Hepatocyte (in vitro differentiated cells): ENCODE measurements around the gene MRPL36. TPM values are rescaled to one million over a fixed set of nuclear protein-coding genes. Genes with fewer than 3 reads are reported as not detected.

Experiments
- DNase-seq: peaks from one replicate; pipeline ENCODE4 v3.0.0-alpha.2; 2016; ENCODE audit warnings: low spot score
- H2AFZ ChIP-seq: fragments of 200-600 bp; sonication (generic); 2 replicates; pipeline ENCODE4 v1.6.0; 2016; ENCODE audit warnings: antibody characterized with exemption, mild to moderate bottlenecking
- H3K27ac ChIP-seq: fragments of 200-600 bp; sonication (generic); 2 replicates; pipeline ENCODE4 v1.5.1; 2016; ENCODE audit warnings: mild to moderate bottlenecking
- H3K27me3 ChIP-seq: fragments of 200-600 bp; sonication (generic); 2 replicates; pipeline ENCODE4 v1.6.1; 2016
- H3K36me3 ChIP-seq: fragments of 200-600 bp; sonication (generic); replicated peaks from 2 replicates; pipeline ENCODE4 v1.5.1; 2016; ENCODE audit warnings: low read depth; ENCODE audit not compliant: insufficient read depth
- H3K4me1 ChIP-seq: fragments of 200-600 bp; sonication (generic); 2 replicates; pipeline ENCODE4 v1.5.1; 2016; ENCODE audit warnings: mild to moderate bottlenecking, moderate library complexity; ENCODE audit not compliant: insufficient read depth
- H3K4me2 ChIP-seq: fragments of 200-600 bp; sonication (generic); 2 replicates; pipeline ENCODE4 v1.6.0; 2016
- H3K4me3 ChIP-seq: fragments of 200-600 bp; sonication (generic); 2 replicates; pipeline ENCODE4 v1.5.1; 2016; ENCODE audit warnings: mild to moderate bottlenecking
- H3K79me2 ChIP-seq: fragments of 200-600 bp; sonication (generic); 2 replicates; pipeline ENCODE4 v1.6.0; 2017; ENCODE audit warnings: mild to moderate bottlenecking
- H3K9me2 ChIP-seq: fragments of 200-600 bp; sonication (generic); replicated peaks from 2 replicates; pipeline ENCODE4 v1.6.0; 2017; ENCODE audit warnings: mild to moderate bottlenecking; ENCODE audit not compliant: insufficient read depth
- H3K9me3 ChIP-seq: fragments of 200-600 bp; sonication (generic); 2 replicates; pipeline ENCODE4 v1.5.1; 2016; ENCODE audit warnings: low read depth, mild to moderate bottlenecking
- H4K20me1 ChIP-seq: fragments of 200-600 bp; sonication (generic); 2 replicates; pipeline ENCODE4 v1.6.0; 2016; ENCODE audit warnings: mild to moderate bottlenecking; ENCODE audit not compliant: insufficient read depth, poor library complexity, severe bottlenecking
- EZH2 ChIP-seq: fragments of 200-600 bp; sonication (generic); IDR thresholded peaks from 2 replicates; pipeline ENCODE4 v1.6.1; 2016; ENCODE audit warnings: antibody characterized with exemption, mild to moderate bottlenecking, borderline replicate concordance
- EZH2phosphoT487 ChIP-seq: fragments of 200-600 bp; sonication (generic); IDR thresholded peaks from one replicate; pipeline ENCODE4 v1.6.1; 2018; ENCODE audit warnings: antibody characterized with exemption, mild to moderate bottlenecking, low read depth, moderate library complexity; ENCODE audit not compliant: unreplicated experiment, severe bottlenecking
- WGBS: methylation state at CpG from one replicate; pipeline ENCODE4 v1.1.6; 2016; ENCODE audit warnings: low lambda C conversion rate; ENCODE audit errors: missing lambda C conversion rate; 5-methylcytosine and 5-hydroxymethylcytosine counted together
- polyA plus RNA-seq: library from polyadenylated mRNA; unstranded; fragments of >200 nt; fragmentation: Nextera tagmentation; extraction: Ambion mirVana; gene quantifications from 2 replicates; pipeline ENCODE4 v1.2.1, GENCODE V29; 2016
- total RNA-seq: library from RNA; depleted of rRNA; stranded (reverse); fragments of >200 nt; gene quantifications from 2 replicates; pipeline ENCODE4 v1.2.3, GENCODE V29; 2014
- TF ChIP-seq, protein P1 (sequence below): fragments of 200-600 bp; sonication (generic); IDR thresholded peaks from 2 replicates; pipeline ENCODE4 v1.5.1; 2016; ENCODE audit warnings: antibody characterized with exemption, mild to moderate bottlenecking; ENCODE audit not compliant: poor library complexity

Gene MRPL36
- total and polyA plus RNA-seq, 2 experiments from 2014 or later = 25.6 to 107 TPM

DNA sequence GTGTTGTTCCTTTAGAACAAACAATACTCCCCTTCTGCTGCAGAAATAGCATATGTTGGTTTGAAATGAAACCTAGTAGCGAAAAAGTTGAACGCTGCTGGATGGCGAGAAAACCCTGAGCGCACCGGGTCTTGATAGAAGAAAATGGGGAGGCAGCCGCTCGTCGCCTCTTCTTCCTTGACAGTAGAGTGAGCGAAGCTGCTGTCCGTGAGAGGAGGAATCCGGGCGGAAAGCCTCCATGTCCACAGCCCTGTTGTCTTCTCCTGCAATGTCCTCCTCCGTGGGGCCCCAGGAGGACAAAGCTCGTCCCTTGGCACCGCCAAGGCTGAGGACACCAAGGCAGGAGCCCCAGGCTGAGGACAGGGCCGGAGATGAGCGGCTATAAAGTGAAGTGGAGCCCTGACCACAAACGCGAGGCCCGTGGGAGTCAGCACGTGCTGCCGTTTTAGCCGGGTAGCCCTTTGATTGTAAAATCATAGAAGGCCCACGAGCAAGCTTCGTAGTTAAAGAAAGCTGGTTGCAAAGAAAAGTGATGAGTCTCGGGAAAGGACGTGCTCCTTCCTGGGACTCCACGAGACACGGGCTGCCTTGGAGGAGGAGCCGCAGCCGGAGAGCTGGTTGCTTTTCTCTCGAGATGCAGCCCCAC is 35.6 kb downstream of the MRPL36 start:
- WGBS = 85% methylated on average over 32 of the region's 32 CpGs
- no peak overlapping the region for H3K4me2 ChIP-seq
- no peaks in the 10 kb centered on the region for H4K20me1 ChIP-seq
- no peaks in the 10 kb centered on the region for H3K36me3 ChIP-seq
- H3K4me1 ChIP-seq = no peaks in the 10 kb centered on the region
- TF ChIP-seq EZH2 (no peak), EZH2phosphoT487 (no peak)
- TF ChIP-seq, protein P1, sequence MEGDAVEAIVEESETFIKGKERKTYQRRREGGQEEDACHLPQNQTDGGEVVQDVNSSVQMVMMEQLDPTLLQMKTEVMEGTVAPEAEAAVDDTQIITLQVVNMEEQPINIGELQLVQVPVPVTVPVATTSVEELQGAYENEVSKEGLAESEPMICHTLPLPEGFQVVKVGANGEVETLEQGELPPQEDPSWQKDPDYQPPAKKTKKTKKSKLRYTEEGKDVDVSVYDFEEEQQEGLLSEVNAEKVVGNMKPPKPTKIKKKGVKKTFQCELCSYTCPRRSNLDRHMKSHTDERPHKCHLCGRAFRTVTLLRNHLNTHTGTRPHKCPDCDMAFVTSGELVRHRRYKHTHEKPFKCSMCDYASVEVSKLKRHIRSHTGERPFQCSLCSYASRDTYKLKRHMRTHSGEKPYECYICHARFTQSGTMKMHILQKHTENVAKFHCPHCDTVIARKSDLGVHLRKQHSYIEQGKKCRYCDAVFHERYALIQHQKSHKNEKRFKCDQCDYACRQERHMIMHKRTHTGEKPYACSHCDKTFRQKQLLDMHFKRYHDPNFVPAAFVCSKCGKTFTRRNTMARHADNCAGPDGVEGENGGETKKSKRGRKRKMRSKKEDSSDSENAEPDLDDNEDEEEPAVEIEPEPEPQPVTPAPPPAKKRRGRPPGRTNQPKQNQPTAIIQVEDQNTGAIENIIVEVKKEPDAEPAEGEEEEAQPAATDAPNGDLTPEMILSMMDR = no peak
- no peaks in the 10 kb centered on the region for H3K79me2 ChIP-seq
- H3K9me2 ChIP-seq = no peaks in the 10 kb centered on the region
- H3K9me3 ChIP-seq = no peaks in the 10 kb centered on the region
- no peak overlapping the region for H3K4me3 ChIP-seq
- no peak overlapping the region for H2AFZ ChIP-seq
- no peak for DNase-seq
- H3K27ac ChIP-seq = no peak overlapping the region
- H3K27me3 ChIP-seq = no peaks in the 10 kb centered on the region

- Histone ChIP-seq H2AFZ (no peak overlapping the region), H3K9me3 (no peaks in the 10 kb centered on the region), H3K4me2 (no peak overlapping the region), H3K4me1 (no peaks in the 10 kb centered on the region), H3K36me3 (no peaks in the 10 kb centered on the region), H3K79me2 (no peaks in the 10 kb centered on the region), H3K27me3 (no peaks in the 10 kb centered on the region), H3K4me3 (no peak overlapping the region), H3K27ac (no peak overlapping the region), H3K9me2 (no peaks in the 10 kb centered on the region), H4K20me1 (no peaks in the 10 kb centered on the region)
- WGBS = 48% methylated on average over 15 of the region's 15 CpGs
- DNase-seq = peak; percentile 48
- TF ChIP-seq, protein P1 = peak; percentile 58
- TF ChIP-seq EZH2phosphoT487 (no peak), EZH2 (no peak)
These were observed 36.1 kb downstream of the MRPL36 start for GRCh38 chr5:1763548-1763911.

- H2AFZ ChIP-seq = no peak overlapping the region
- no peak overlapping the region for H3K4me3 ChIP-seq
- no peaks in the 10 kb centered on the region for H3K9me3 ChIP-seq
- H4K20me1 ChIP-seq = no peaks in the 10 kb centered on the region
- H3K4me2 ChIP-seq = no peak overlapping the region
- H3K79me2 ChIP-seq = no peaks in the 10 kb centered on the region
- H3K27me3 ChIP-seq = no peaks in the 10 kb centered on the region
- no peaks in the 10 kb centered on the region for H3K9me2 ChIP-seq
- no peak for DNase-seq
- TF ChIP-seq, protein P1 = no peak
- TF ChIP-seq EZH2 (no peak), EZH2phosphoT487 (no peak)
- H3K4me1 ChIP-seq = no peaks in the 10 kb centered on the region
- H3K27ac ChIP-seq = no peak overlapping the region
- H3K36me3 ChIP-seq = no peaks in the 10 kb centered on the region
- WGBS = 94% methylated on average over 13 of the region's 13 CpGs
These were observed 36.6 kb downstream of the MRPL36 start for GRCh38 chr5:1762883-1763547.
